Natural killer cell (primary cell): ENCODE data around the gene ADAMTS17. TPM values are rescaled to one million over a fixed set of nuclear protein-coding genes. Genes with fewer than 3 reads are reported as not detected.

Source experiments
- ATAC-seq, 3 donors: fragments of 150-1000 bp in 2 of 3; fragments of 200-7000 bp in 1 of 3; cut with Tn5 transposase; 1 replicate in 1 of 3; 2 replicates in 2 of 3; pipeline ENCODE4 v1.10.0; 2021; ENCODE audit warnings: mild to moderate bottlenecking in 2 of 3, moderate library complexity in 2 of 3
- DNase-seq, 2 donors: peaks; one replicate each; pipeline versions ENCODE4 v3.0.0 to v3.0.0-alpha.2; 2013 to 2021; ENCODE audit warnings: mixed read lengths in 1 of 2
- H3K27ac ChIP-seq: one replicate; pipeline ENCODE4 v1.5.1; 2013; ENCODE audit warnings: mild to moderate bottlenecking, low read length
- H3K27me3 ChIP-seq: one replicate; pipeline ENCODE4 v1.6.1; 2013; ENCODE audit warnings: low read length; ENCODE audit not compliant: control insufficient read depth, insufficient read depth
- H3K36me3 ChIP-seq: one replicate; pipeline ENCODE4 v1.6.1; 2013; ENCODE audit warnings: low read length; ENCODE audit not compliant: control insufficient read depth, insufficient read depth
- H3K4me1 ChIP-seq: one replicate; pipeline ENCODE4 v1.6.1; 2013; ENCODE audit warnings: low read length; ENCODE audit not compliant: control insufficient read depth, insufficient read depth
- H3K4me3 ChIP-seq: one replicate; pipeline ENCODE4 v1.5.1; 2013; ENCODE audit warnings: low read length
- H3K9me3 ChIP-seq: one replicate; pipeline ENCODE4 v1.6.1; 2013; ENCODE audit warnings: low read length; ENCODE audit not compliant: control insufficient read depth, insufficient read depth
- H3K27ac Mint-ChIP-seq, 2 donors: one replicate each; pipeline ENCODE4 v1.8.0; 2022; ENCODE audit warnings: mild to moderate bottlenecking in 2 of 2, mixed read lengths in 2 of 2, moderate library complexity in 1 of 2
- H3K27me3 Mint-ChIP-seq, 2 donors: one replicate each; pipeline ENCODE4 v1.8.0; 2022; ENCODE audit warnings: low read depth in 2 of 2, mixed read lengths in 2 of 2
- H3K36me3 Mint-ChIP-seq: one replicate; pipeline ENCODE4 v1.8.0; 2022; ENCODE audit warnings: mixed read lengths
- H3K4me1 Mint-ChIP-seq, 2 donors: one replicate each; pipeline ENCODE4 v1.8.0; 2022; ENCODE audit warnings: mixed read lengths in 2 of 2
- H3K4me3 Mint-ChIP-seq: one replicate; pipeline ENCODE4 v1.8.0; 2022; ENCODE audit warnings: mild to moderate bottlenecking, moderate library complexity, mixed read lengths
- H3K9me3 Mint-ChIP-seq, 2 donors: one replicate each; pipeline ENCODE4 v1.8.0; 2022; ENCODE audit warnings: mixed read lengths in 2 of 2
- WGBS: methylation state at CpG from one replicate; pipeline ENCODE4 v1.1.7; 2013; ENCODE audit warnings: missing lambda C conversion rate; ENCODE audit not compliant: insufficient coverage; 5-methylcytosine and 5-hydroxymethylcytosine counted together
- intact Hi-C: fragments of 100-400 bp; cut with micrococcal nuclease; formaldehyde crosslinking; loops from one replicate; pipeline ENCODE4 v1.14.2; 2022
- total RNA-seq, 4 donors: library from RNA; stranded (reverse); fragments of 120-200 nt in 1 of 4; gene quantifications; one replicate each; pipeline versions ENCODE4 v1.2.3 to v1.2.4, GENCODE V29; 2013 to 2022
- TF ChIP-seq, protein P1 (sequence below): fragments of 200-600 bp; IDR thresholded peaks from one replicate; pipeline ENCODE4 v1.8.0; 2022; ENCODE audit warnings: antibody characterized with exemption

Gene ADAMTS17
- total RNA-seq, 3 donors from 2014 or later (not counting 1 experiment from before 2014, with no cell fraction given): 4.8 to 9.5 (median 5.3) TPM

DNA sequence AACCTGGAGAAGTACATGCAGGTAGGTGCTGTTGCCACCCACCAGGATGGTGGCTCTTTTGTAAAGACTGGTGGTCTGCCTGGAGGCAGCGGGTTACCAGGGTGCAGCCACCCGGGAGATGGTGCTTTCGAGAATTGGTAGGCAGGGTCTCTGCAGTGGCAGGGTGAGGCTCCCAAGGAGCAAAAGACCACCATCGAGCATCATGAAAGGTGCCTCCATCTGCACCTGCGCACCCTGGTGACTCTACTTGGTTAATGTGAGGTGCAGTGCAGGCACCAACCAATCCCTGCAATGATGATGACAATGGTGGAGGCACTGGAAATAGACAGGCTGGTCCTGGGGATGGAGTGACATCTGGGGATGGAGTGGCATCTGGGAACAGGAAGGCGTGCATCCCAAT lies 236.7 kb downstream of the ADAMTS17 start:
- Mint-ChIP-seq H3K4me3 (no peak overlapping the region), H3K9me3 (no peaks in the 10 kb centered on the region), H3K27ac (no peak overlapping the region), H3K36me3 (no peaks in the 10 kb centered on the region), H3K4me1 (no peaks in the 10 kb centered on the region), H3K27me3 (peaks cover 5 to 12% of the 10 kb centered on the region in 2 donors)
- H3K4me1 ChIP-seq: no peaks in the 10 kb centered on the region
- intact Hi-C loops: no loop called here
- WGBS: 90% methylated on average over 6 of the region's 6 CpGs
- no peak overlapping the region for H3K4me3 ChIP-seq
- H3K36me3 ChIP-seq: no peaks in the 10 kb centered on the region
- DNase-seq: no peak
- TF ChIP-seq, protein P1, sequence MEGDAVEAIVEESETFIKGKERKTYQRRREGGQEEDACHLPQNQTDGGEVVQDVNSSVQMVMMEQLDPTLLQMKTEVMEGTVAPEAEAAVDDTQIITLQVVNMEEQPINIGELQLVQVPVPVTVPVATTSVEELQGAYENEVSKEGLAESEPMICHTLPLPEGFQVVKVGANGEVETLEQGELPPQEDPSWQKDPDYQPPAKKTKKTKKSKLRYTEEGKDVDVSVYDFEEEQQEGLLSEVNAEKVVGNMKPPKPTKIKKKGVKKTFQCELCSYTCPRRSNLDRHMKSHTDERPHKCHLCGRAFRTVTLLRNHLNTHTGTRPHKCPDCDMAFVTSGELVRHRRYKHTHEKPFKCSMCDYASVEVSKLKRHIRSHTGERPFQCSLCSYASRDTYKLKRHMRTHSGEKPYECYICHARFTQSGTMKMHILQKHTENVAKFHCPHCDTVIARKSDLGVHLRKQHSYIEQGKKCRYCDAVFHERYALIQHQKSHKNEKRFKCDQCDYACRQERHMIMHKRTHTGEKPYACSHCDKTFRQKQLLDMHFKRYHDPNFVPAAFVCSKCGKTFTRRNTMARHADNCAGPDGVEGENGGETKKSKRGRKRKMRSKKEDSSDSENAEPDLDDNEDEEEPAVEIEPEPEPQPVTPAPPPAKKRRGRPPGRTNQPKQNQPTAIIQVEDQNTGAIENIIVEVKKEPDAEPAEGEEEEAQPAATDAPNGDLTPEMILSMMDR: no peak
- H3K9me3 ChIP-seq: no peaks in the 10 kb centered on the region
- H3K27ac ChIP-seq: no peak overlapping the region
- ATAC-seq: no peak
- H3K27me3 ChIP-seq: no peaks in the 10 kb centered on the region

DNA sequence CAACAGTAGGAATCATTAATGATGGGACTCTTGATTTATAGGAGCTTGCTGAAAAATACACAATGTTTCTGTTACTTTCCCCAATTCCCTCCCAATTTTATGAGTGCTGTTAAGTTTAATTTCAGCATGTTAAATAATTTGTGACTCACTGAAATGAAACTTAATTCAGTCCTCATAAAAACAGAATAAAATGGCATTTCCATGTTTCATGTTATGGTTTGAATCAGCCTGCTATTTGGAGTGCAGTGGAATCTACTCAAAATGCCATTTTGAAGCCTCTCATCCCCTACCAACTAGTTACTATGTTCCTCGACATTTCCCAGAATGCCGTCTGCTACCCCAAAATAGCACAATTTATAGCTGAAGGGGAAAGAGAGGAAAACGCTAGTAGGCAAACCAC lies 237.5 kb downstream of the ADAMTS17 start:
- TF ChIP-seq, protein P1: no peak
- H3K27ac Mint-ChIP-seq: no peak overlapping the region
- no peak overlapping the region for H3K4me3 ChIP-seq
- H3K36me3 Mint-ChIP-seq: no peaks in the 10 kb centered on the region
- ATAC-seq: no peak
- DNase-seq: no peak
- H3K4me3 Mint-ChIP-seq: no peak overlapping the region
- H3K27me3 ChIP-seq: no peaks in the 10 kb centered on the region
- no peaks in the 10 kb centered on the region for H3K9me3 ChIP-seq
- H3K4me1 ChIP-seq: no peaks in the 10 kb centered on the region
- peaks cover 6 to 12% of the 10 kb centered on the region in 2 donors for H3K27me3 Mint-ChIP-seq
- no peak overlapping the region for H3K27ac ChIP-seq
- no peaks in the 10 kb centered on the region for H3K4me1 Mint-ChIP-seq
- no peaks in the 10 kb centered on the region for H3K9me3 Mint-ChIP-seq
- WGBS: no CpG with 5 or more reads among the region's 3 CpGs
- H3K36me3 ChIP-seq: no peaks in the 10 kb centered on the region
- intact Hi-C loops: no loop called here

DNA sequence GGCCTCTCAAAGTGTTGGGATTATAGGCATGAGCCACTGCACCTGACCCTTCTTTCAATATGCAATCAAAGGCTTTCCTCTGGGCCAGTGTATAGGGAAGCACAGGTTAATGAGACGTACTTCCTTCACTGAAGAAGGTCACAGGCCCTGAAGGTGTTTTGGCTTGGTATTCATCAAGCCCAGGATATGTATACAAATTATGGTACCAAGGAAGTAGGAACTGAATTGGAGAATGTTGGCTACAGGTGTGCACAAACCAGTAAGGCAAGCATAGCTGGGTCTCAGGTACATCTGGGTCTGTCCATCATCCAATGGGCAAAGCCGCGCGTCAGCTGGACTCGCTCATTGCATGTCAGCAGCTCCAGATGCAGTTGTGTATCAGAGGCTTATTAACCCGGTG lies 237.9 kb downstream of the ADAMTS17 start:
- DNase-seq (no peak), ATAC-seq (no peak)
- H3K4me3 ChIP-seq: no peak overlapping the region
- intact Hi-C loops: no loop called here
- Mint-ChIP-seq H3K36me3 (no peaks in the 10 kb centered on the region), H3K4me3 (no peak overlapping the region), H3K27me3 (peaks cover 6 to 12% of the 10 kb centered on the region in 2 donors), H3K4me1 (no peaks in the 10 kb centered on the region), H3K9me3 (no peaks in the 10 kb centered on the region), H3K27ac (no peak overlapping the region)
- TF ChIP-seq, protein P1: no peak
- H3K9me3 ChIP-seq: no peaks in the 10 kb centered on the region
- no peaks in the 10 kb centered on the region for H3K36me3 ChIP-seq
- H3K27me3 ChIP-seq: no peaks in the 10 kb centered on the region
- no peaks in the 10 kb centered on the region for H3K4me1 ChIP-seq
- H3K27ac ChIP-seq: no peak overlapping the region
- 97% methylated on average over 6 of the region's 6 CpGs for WGBS

DNA sequence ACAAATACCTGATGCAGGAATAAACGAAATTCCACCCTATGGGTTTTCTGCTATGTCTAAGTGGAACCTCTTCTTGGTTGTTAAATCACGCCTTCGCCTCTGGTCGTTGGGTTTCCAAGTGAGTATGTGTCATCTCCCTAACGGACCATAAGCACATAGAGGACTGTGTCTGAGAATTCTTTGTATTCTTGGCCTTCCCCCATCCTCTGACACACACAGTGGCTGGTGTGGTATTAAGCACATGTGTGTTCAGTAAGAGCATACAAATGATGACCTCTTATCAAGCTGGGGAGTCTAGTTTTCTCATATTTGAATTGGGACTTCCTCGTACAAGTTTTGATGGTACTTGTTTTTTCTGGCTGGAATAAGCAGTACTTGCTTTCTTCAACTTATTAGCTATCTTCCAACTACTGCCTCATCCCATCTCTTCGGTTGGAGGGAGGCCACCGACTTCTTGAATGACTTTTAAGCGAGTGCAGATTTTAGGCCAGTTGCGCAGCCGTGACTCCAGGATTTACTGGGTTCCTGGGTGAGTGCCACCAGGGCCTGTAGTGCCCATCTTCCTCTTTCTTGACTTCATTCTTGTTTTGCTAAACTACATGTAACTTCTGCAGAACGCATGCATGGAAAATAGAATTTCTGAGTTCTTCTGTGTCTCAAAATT lies 240.2 kb downstream of the ADAMTS17 start:
- Mint-ChIP-seq H3K9me3 (no peaks in the 10 kb centered on the region), H3K27me3 (peaks cover 6 to 12% of the 10 kb centered on the region in 2 donors), H3K27ac (no peak overlapping the region), H3K4me1 (no peaks in the 10 kb centered on the region), H3K4me3 (no peak overlapping the region), H3K36me3 (no peaks in the 10 kb centered on the region)
- Histone ChIP-seq H3K9me3 (no peaks in the 10 kb centered on the region), H3K27ac (no peak overlapping the region), H3K4me3 (no peak overlapping the region), H3K27me3 (no peaks in the 10 kb centered on the region), H3K36me3 (no peaks in the 10 kb centered on the region), H3K4me1 (no peaks in the 10 kb centered on the region)
- 92% methylated on average over 12 of the region's 12 CpGs for WGBS
- TF ChIP-seq, protein P1: no peak
- DNase-seq: no peak
- intact Hi-C loops: no loop called here
- ATAC-seq: no peak
